SK-N-MC (cell line): Measurements from ENCODE around the gene PCSK2.
"Not testable (repeated sequence)": the region's sequence is repeated elsewhere in the genome, so short reads cannot be mapped to it uniquely, and the experiment has no call there.

ENCODE experiments used
- DNase-seq: peaks from one replicate; pipeline ENCODE4 v3.0.0-alpha.2; 2011; ENCODE audit warnings: low read depth, low spot score
- H3K27ac ChIP-seq: fragments of 200-600 bp; sonication (generic); 2 replicates; pipeline ENCODE4 v1.5.1; 2016; ENCODE audit warnings: mixed run types
- H3K36me3 ChIP-seq: fragments of 200-600 bp; sonication (generic); 2 replicates; pipeline ENCODE4 v1.6.1; 2017; ENCODE audit warnings: antibody characterized with exemption, low read length, mixed read lengths; ENCODE audit not compliant: insufficient read depth
- H3K4me3 ChIP-seq: fragments of 200-600 bp; sonication (generic); 2 replicates; pipeline ENCODE4 v1.5.1; 2016
- H3K9ac ChIP-seq: fragments of 200-600 bp; sonication (generic); 2 replicates; pipeline ENCODE4 v1.8.0; 2017; ENCODE audit warnings: mixed run types, mixed read lengths; ENCODE audit not compliant: insufficient read length
- H3K9me3 ChIP-seq: fragments of 200-600 bp; sonication (generic); 2 replicates; pipeline ENCODE4 v1.6.1; 2017; ENCODE audit warnings: low read depth, mild to moderate bottlenecking, antibody characterized with exemption, low read length, moderate library complexity, mixed read lengths
- EZH2 ChIP-seq: fragments of 200-600 bp; sonication (generic); IDR thresholded peaks from one replicate; pipeline ENCODE4 v1.6.1; 2017; ENCODE audit warnings: antibody characterized with exemption
- FOXP2 ChIP-seq: optimal IDR thresholded peaks from 2 replicates; pipeline ENCODE3; 2011; ENCODE audit warnings: mild to moderate bottlenecking, moderate library complexity; ENCODE audit not compliant: insufficient read depth; ENCODE audit errors: extremely low read length, control extremely low read depth
- POLR2AphosphoS5 ChIP-seq: IDR thresholded peaks from 2 replicates; pipeline ENCODE4 v1.6.1; 2012; ENCODE audit warnings: mild to moderate bottlenecking, low read depth, low read length, borderline replicate concordance

The PCSK2 gene

DNA sequence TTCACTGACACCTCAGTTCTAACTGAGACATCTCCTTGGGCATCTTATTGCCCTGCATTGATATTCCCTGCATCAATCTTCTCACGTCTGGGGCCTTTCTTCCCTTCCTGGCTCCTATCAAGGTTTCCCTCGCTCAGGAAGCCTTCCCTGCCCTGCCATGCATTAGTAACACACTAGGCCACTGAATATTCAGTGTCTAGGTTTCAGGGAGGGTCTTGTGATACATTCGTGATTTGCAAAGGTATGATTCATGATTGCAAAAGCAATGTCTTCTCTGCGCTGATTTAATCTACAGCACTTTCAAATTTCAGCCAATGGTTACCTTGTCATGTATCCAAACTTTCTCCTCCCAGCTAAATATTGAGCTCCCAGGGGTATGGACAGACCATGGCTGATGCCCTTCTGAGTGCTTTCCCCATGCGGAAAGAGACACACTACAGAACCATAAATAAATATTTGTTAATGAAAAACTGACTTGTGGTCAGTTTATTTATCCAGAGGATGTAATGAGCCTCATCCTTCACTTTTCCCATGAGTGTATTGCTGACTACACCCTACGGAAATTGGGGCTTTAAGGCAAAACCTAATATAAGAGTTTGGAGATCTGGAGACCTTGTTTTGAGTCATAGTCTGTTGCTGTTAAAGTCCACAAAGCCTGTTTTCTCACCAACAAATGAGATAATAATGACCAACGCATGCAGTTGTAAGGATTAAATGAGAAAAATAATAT is 21.6 kb upstream of the PCSK2 start:
- TF ChIP-seq POLR2AphosphoS5 (no peak), FOXP2 (no peak), EZH2 (no peak)
- H3K36me3 ChIP-seq, result no peaks in the 10 kb centered on the region
- no peak for DNase-seq

GRCh38 chr20:17210387-17210786 is 16.5 kb upstream of the PCSK2 start:
- Histone ChIP-seq H3K36me3 (no peaks in the 10 kb centered on the region), H3K9me3 (no peaks in the 10 kb centered on the region), H3K4me3 (no peak overlapping the region), H3K9ac (no peak overlapping the region), H3K27ac (no peak overlapping the region)
- DNase-seq, result no peak
- TF ChIP-seq EZH2 (no peak), FOXP2 (no peak), POLR2AphosphoS5 (no peak)

More for the DNA sequence above, 21.6 kb upstream of the PCSK2 start:
- Histone ChIP-seq H3K4me3 (no peak overlapping the region), H3K9ac (no peak overlapping the region), H3K9me3 (no peaks in the 10 kb centered on the region), H3K27ac (no peak overlapping the region)

- DNase-seq, result no peak
- H3K9me3 ChIP-seq, result no peaks in the 10 kb centered on the region
- H3K9ac ChIP-seq, result no peak overlapping the region
- H3K4me3 ChIP-seq, result no peak overlapping the region
- TF ChIP-seq POLR2AphosphoS5 (no peak), EZH2 (no peak)
- no peaks in the 10 kb centered on the region for H3K36me3 ChIP-seq
- H3K27ac ChIP-seq, result no peak overlapping the region
Observed at GRCh38 chr20:17210983-17211382, 15.9 kb upstream of the PCSK2 start.

DNA sequence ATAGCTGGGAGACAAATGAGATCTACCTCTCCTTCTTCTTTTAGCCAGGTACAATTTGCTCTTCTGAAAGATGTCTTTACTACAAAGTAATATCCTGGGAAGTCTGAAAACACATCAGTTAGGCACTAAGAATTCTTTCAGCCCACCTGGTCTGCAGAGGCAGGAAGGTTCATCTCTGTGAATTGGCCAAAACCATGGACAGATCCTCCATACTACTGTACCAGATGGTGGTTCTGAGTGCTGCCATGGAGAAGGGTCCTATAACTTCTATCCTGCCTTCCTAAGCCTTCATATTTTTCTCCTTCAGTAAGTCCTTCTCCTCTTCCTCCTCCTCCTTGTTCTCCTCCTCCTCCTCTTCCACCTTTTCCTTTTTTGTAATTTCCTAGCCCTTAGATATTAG is 11.7 kb upstream of the PCSK2 start:
- no peak overlapping the region for H3K4me3 ChIP-seq
- no peak overlapping the region for H3K27ac ChIP-seq
- TF ChIP-seq POLR2AphosphoS5 (no peak), EZH2 (no peak), FOXP2 (no peak)
- no peaks in the 10 kb centered on the region for H3K36me3 ChIP-seq
- H3K9me3 ChIP-seq, result no peaks in the 10 kb centered on the region
- no peak overlapping the region for H3K9ac ChIP-seq
- DNase-seq, result no peak

GRCh38 chr20:17219856-17220255 is 7.0 kb upstream of the PCSK2 start:
- not testable (repeated sequence) for H3K9ac ChIP-seq

DNA sequence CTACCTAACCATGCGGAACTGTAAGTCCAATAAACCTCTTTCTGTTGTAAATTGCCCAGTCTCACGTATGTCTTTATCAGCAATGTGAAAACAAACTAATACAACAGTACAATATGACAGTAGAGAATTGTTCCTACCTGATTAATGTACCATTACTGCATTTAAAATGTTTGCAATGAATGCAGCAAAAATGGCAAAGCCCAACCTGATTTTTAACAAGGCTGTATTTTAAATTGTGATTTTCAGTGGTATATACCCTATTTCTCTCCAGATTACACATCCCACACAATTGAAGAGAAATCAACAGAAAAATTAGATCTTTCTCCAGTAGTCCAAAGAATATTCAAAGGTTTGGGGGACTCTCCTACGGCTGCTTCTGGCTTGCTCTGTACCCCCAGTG is 3.3 kb upstream of the PCSK2 start:
- Histone ChIP-seq H3K36me3 (no peaks in the 10 kb centered on the region), H3K27ac (no peak overlapping the region), H3K9me3 (no peaks in the 10 kb centered on the region), H3K9ac (no peak overlapping the region), H3K4me3 (no peak overlapping the region)
- DNase-seq, result no peak
- TF ChIP-seq FOXP2 (no peak), EZH2 (no peak), POLR2AphosphoS5 (no peak)

More at GRCh38 chr20:17219856-17220255, 7.0 kb upstream of the PCSK2 start:
- DNase-seq, H3K9me3 ChIP-seq, H3K36me3 ChIP-seq, H3K4me3 ChIP-seq, H3K27ac ChIP-seq: not testable (repeated sequence)

GRCh38 chr20:17225851-17226409 is 910 bp upstream of the PCSK2 start:
- Histone ChIP-seq H3K9ac (peak overlapping the region; percentile 38), H3K4me3 (peak overlapping the region; percentile 83), H3K27ac (no peak overlapping the region), H3K36me3 (no peaks in the 10 kb centered on the region), H3K9me3 (no peaks in the 10 kb centered on the region)
- DNase-seq, result no peak
- TF ChIP-seq FOXP2 (no peak), EZH2 (no peak), POLR2AphosphoS5 (no peak)

DNA sequence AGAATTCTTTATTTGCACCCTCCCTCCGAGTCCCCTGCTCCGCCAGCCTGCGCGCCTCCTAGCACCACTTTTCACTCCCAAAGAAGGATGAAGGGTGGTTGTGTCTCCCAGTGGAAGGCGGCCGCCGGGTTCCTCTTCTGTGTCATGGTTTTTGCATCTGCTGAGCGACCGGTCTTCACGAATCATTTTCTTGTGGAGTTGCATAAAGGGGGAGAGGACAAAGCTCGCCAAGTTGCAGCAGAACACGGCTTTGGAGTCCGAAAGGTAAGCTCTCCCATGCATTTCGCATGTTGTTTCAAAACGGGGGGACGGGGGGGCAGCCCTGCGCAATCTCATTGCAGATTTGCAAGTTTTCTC is 357 bp downstream of the PCSK2 start:
- peak overlapping the region; percentile 87 for H3K4me3 ChIP-seq
- H3K9me3 ChIP-seq, result no peaks in the 10 kb centered on the region
- no peak for DNase-seq
- TF ChIP-seq POLR2AphosphoS5 (no peak), FOXP2 (no peak)
- no peak overlapping the region for H3K9ac ChIP-seq
- no peaks in the 10 kb centered on the region for H3K36me3 ChIP-seq
- no peak overlapping the region for H3K27ac ChIP-seq

- H3K4me3 ChIP-seq, result peak overlapping the region; percentile 87
Observed at GRCh38 chr20:17227669-17228623, 1.1 kb downstream of the PCSK2 start.

More at GRCh38 chr20:17227669-17228623, 1.1 kb downstream of the PCSK2 start:
- Histone ChIP-seq H3K27ac (no peak overlapping the region), H3K9me3 (no peaks in the 10 kb centered on the region), H3K36me3 (no peaks in the 10 kb centered on the region), H3K9ac (peak overlapping the region; percentile 11)
- TF ChIP-seq POLR2AphosphoS5 (no peak), FOXP2 (no peak), EZH2 (no peak)
- DNase-seq, result no peak
